ENCODE results near the gene WDR90. TPM values are rescaled to one million over a fixed set of nuclear protein-coding genes. Genes with fewer than 3 reads are reported as not detected.

The WDR90 gene
- total and polyA plus RNA-seq, 2 experiments from 2014 or later, result 25.9 to 42.2 TPM

- no peak for TF ChIP-seq EZH2 (IDR thresholded peaks at IDR 0.05; ENCODE audit: low read depth, unreplicated experiment)
- Histone ChIP-seq H3K36me3 (ENCODE audit: insufficient read depth) (no peaks in the 10 kb centered on the region), H2AFZ (no peak overlapping the region), H3K79me2 (replicated peaks; ENCODE audit: insufficient read depth) (no peaks in the 10 kb centered on the region; the same call in 1 of the 2 replicates), H4K20me1 (replicated peaks; ENCODE audit: insufficient read depth) (peaks cover 10% of the 10 kb centered on the region; the same call in 1 of the 2 replicates), H3K4me1 (ENCODE audit: insufficient read depth) (peaks cover 12% of the 10 kb centered on the region; the same call in 1 of the 2 replicates), H3K27ac (ENCODE audit: low read depth) (no peak overlapping the region; the same call in 1 of the 2 replicates), H3F3A (replicated peaks; ENCODE audit: low read depth) (peaks cover 21% of the 10 kb centered on the region), H3K27me3 (ENCODE audit: insufficient read depth) (no peaks in the 10 kb centered on the region), H3K9me2 (ENCODE audit: insufficient read depth) (no peaks in the 10 kb centered on the region), H3K4me3 (no peak overlapping the region), H3K4me2 (no peak overlapping the region)
- ATAC-seq (no peak), DNase-seq (ENCODE audit: low spot score) (no peak)
- H3K4me3 Mint-ChIP-seq, result no peak overlapping the region
- no peak overlapping the region for H3K27ac Mint-ChIP-seq
- H3K4me1 Mint-ChIP-seq, result peaks cover 28% of the 10 kb centered on the region
- H3K9me3 Mint-ChIP-seq, result no peaks in the 10 kb centered on the region; the same call in 2 of the 3 replicates
- peaks cover 7% of the 10 kb centered on the region for H3K27me3 Mint-ChIP-seq (ENCODE audit: insufficient read depth, low read depth, poor library complexity)
- H3K36me3 Mint-ChIP-seq (ENCODE audit: low read depth), result no peaks in the 10 kb centered on the region
These were observed 28.3 kb upstream of the WDR90 start for GRCh38 chr16:620700-621525.

DNA sequence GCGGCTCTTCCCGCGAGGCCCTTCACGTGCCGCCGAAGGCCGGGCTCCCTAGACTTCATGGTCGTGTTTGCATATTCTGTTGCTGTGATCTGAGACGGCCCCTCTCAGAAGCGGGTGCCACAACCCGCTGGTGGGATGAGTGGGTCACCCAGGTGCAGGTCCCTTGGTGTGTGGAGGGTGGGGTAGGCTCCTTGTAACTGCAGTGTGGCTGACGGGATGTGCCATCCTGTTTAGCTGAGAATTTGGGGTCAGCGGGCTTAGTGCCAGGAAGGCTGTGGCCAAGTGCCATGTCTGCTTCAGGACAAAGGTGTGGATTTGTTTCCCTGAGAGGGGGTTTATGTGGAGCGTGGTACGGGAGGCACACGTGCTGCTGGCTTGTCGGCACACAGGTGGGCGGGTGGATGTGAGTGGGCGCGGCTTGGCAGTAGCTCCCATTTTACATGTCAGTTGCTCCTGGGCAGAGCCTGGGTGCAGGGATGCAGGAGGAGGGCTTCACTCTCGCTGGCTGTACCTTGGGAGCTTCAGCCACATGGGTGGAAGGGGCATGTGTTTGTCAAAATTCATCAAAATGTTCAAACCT, 27.5 kb upstream of the WDR90 start:
- H3F3A ChIP-seq (replicated peaks; ENCODE audit: low read depth), result peaks cover 21% of the 10 kb centered on the region
- H3K4me2 ChIP-seq, result no peak overlapping the region
- no peaks in the 10 kb centered on the region; the same call in 1 of the 2 replicates for H3K79me2 ChIP-seq (replicated peaks; ENCODE audit: insufficient read depth)
- H3K4me3 ChIP-seq, result no peak overlapping the region
- no peaks in the 10 kb centered on the region for H3K27me3 ChIP-seq (ENCODE audit: insufficient read depth)
- H3K36me3 ChIP-seq (ENCODE audit: insufficient read depth), result no peaks in the 10 kb centered on the region
- H4K20me1 ChIP-seq (replicated peaks; ENCODE audit: insufficient read depth), result peaks cover 10% of the 10 kb centered on the region; the same call in 1 of the 2 replicates
- 0 out of 2 replicates have a peak overlapping the region, but pooled peaks have one; percentile 4 for H3K27ac ChIP-seq (ENCODE audit: low read depth)
- Mint-ChIP-seq H3K4me3 (no peak overlapping the region; the same call in 2 of the 3 replicates), H3K27me3 (ENCODE audit: insufficient read depth, low read depth, poor library complexity) (peaks cover 9% of the 10 kb centered on the region), H3K4me1 (peaks cover 28% of the 10 kb centered on the region), H3K27ac (peak overlapping the region; percentile 34; the same call in 1 of the 2 replicates), H3K36me3 (ENCODE audit: low read depth) (no peaks in the 10 kb centered on the region; the same call in 2 of the 3 replicates), H3K9me3 (no peaks in the 10 kb centered on the region; the same call in 2 of the 3 replicates)
- ATAC-seq, result no peak
- H2AFZ ChIP-seq, result no peak overlapping the region
- peaks cover 12% of the 10 kb centered on the region; the same call in 1 of the 2 replicates for H3K4me1 ChIP-seq (ENCODE audit: insufficient read depth)
- H3K9me2 ChIP-seq (ENCODE audit: insufficient read depth), result no peaks in the 10 kb centered on the region
- TF ChIP-seq, protein P1, sequence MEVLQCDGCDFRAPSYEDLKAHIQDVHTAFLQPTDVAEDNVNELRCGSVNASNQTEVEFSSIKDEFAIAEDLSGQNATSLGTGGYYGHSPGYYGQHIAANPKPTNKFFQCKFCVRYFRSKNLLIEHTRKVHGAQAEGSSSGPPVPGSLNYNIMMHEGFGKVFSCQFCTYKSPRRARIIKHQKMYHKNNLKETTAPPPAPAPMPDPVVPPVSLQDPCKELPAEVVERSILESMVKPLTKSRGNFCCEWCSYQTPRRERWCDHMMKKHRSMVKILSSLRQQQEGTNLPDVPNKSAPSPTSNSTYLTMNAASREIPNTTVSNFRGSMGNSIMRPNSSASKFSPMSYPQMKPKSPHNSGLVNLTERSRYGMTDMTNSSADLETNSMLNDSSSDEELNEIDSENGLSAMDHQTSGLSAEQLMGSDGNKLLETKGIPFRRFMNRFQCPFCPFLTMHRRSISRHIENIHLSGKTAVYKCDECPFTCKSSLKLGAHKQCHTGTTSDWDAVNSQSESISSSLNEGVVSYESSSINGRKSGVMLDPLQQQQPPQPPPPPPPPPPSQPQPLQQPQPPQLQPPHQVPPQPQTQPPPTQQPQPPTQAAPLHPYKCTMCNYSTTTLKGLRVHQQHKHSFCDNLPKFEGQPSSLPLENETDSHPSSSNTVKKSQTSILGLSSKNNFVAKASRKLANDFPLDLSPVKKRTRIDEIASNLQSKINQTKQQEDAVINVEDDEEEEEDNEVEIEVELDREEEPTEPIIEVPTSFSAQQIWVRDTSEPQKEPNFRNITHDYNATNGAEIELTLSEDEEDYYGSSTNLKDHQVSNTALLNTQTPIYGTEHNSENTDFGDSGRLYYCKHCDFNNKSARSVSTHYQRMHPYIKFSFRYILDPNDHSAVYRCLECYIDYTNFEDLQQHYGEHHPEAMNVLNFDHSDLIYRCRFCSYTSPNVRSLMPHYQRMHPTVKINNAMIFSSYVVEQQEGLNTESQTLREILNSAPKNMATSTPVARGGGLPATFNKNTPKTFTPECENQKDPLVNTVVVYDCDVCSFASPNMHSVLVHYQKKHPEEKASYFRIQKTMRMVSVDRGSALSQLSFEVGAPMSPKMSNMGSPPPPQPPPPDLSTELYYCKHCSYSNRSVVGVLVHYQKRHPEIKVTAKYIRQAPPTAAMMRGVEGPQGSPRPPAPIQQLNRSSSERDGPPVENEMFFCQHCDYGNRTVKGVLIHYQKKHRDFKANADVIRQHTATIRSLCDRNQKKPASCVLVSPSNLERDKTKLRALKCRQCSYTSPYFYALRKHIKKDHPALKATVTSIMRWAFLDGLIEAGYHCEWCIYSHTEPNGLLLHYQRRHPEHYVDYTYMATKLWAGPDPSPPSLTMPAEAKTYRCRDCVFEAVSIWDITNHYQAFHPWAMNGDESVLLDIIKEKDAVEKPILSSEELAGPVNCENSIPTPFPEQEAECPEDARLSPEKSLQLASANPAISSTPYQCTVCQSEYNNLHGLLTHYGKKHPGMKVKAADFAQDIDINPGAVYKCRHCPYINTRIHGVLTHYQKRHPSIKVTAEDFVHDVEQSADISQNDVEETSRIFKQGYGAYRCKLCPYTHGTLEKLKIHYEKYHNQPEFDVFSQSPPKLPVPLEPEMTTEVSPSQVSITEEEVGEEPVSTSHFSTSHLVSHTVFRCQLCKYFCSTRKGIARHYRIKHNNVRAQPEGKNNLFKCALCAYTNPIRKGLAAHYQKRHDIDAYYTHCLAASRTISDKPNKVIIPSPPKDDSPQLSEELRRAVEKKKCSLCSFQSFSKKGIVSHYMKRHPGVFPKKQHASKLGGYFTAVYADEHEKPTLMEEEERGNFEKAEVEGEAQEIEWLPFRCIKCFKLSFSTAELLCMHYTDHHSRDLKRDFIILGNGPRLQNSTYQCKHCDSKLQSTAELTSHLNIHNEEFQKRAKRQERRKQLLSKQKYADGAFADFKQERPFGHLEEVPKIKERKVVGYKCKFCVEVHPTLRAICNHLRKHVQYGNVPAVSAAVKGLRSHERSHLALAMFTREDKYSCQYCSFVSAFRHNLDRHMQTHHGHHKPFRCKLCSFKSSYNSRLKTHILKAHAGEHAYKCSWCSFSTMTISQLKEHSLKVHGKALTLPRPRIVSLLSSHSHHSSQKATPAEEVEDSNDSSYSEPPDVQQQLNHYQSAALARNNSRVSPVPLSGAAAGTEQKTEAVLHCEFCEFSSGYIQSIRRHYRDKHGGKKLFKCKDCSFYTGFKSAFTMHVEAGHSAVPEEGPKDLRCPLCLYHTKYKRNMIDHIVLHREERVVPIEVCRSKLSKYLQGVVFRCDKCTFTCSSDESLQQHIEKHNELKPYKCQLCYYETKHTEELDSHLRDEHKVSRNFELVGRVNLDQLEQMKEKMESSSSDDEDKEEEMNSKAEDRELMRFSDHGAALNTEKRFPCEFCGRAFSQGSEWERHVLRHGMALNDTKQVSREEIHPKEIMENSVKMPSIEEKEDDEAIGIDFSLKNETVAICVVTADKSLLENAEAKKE (CRISPR knock-in tag; IDR thresholded peaks at IDR 0.05), result no peak
- TF ChIP-seq CREB1 (CRISPR knock-in tag; IDR thresholded peaks at IDR 0.05; ENCODE audit: low read depth) (no peak), ZNF114 (CRISPR knock-in tag; IDR thresholded peaks at IDR 0.05) (no peak), EZH2 (IDR thresholded peaks at IDR 0.05; ENCODE audit: low read depth, unreplicated experiment) (no peak), POLR2AphosphoS5 (IDR thresholded peaks at IDR 0.05; ENCODE audit: low read depth) (no peak), NANOG (IDR thresholded peaks at IDR 0.05; ENCODE audit: borderline replicate concordance) (no peak), EZH2phosphoT487 (IDR thresholded peaks at IDR 0.05; ENCODE audit: unreplicated experiment) (no peak), ZNF331 (CRISPR knock-in tag; IDR thresholded peaks at IDR 0.05; ENCODE audit: low read depth) (no peak)
- DNase-seq (ENCODE audit: low spot score), result no peak
